ENCODE results near the gene FREM1. TPM values are rescaled to one million over a fixed set of nuclear protein-coding genes. Genes with fewer than 3 reads are reported as not detected.
A peak's percentile ranks its signal among the peaks of the same experiment; 100 is the strongest.

FREM1 gene
- total and polyA plus RNA-seq, 2 of the 13 experiments (the other 11 are each of a cell fraction or from before 2014, with no cell fraction given): 64.3 to 202 TPM

DNA sequence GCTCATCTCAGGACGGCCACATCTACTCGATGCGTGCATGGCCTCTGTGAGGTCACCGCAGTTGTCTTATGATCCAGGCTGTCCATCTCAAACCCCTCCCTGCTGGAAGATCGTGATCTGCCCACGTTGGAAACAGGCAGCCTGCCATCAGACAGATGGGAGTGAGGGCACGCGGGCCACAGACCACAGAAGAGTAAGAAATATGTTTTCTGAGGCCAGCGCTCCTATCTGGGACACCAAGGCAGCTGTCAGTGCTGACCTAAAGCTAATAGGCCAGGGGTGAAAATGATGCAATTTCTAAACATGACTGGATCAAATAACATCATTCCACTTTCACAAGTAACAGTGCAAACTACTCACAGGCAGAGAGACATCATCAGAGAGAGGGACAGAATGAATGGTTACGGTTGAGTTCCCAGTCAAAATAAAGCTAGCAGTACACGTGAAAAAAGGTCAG, 130.6 kb downstream of the FREM1 start (continued):
- TF ChIP-seq, protein P1, sequence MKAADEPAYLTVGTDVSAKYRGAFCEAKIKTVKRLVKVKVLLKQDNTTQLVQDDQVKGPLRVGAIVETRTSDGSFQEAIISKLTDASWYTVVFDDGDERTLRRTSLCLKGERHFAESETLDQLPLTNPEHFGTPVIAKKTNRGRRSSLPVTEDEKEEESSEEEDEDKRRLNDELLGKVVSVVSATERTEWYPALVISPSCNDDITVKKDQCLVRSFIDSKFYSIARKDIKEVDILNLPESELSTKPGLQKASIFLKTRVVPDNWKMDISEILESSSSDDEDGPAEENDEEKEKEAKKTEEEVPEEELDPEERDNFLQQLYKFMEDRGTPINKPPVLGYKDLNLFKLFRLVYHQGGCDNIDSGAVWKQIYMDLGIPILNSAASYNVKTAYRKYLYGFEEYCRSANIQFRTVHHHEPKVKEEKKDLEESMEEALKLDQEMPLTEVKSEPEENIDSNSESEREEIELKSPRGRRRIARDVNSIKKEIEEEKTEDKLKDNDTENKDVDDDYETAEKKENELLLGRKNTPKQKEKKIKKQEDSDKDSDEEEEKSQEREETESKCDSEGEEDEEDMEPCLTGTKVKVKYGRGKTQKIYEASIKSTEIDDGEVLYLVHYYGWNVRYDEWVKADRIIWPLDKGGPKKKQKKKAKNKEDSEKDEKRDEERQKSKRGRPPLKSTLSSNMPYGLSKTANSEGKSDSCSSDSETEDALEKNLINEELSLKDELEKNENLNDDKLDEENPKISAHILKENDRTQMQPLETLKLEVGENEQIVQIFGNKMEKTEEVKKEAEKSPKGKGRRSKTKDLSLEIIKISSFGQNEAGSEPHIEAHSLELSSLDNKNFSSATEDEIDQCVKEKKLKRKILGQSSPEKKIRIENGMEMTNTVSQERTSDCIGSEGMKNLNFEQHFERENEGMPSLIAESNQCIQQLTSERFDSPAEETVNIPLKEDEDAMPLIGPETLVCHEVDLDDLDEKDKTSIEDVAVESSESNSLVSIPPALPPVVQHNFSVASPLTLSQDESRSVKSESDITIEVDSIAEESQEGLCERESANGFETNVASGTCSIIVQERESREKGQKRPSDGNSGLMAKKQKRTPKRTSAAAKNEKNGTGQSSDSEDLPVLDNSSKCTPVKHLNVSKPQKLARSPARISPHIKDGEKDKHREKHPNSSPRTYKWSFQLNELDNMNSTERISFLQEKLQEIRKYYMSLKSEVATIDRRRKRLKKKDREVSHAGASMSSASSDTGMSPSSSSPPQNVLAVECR (CRISPR knock-in tag; IDR thresholded peaks at IDR 0.05; ENCODE audit: borderline replicate concordance): no peak
- TF ChIP-seq ZNF766 (CRISPR knock-in tag; IDR thresholded peaks at IDR 0.05; ENCODE audit: borderline replicate concordance) (no peak), HHEX (CRISPR knock-in tag; IDR thresholded peaks at IDR 0.05) (no peak), ZNF749 (CRISPR knock-in tag; IDR thresholded peaks at IDR 0.05; ENCODE audit: borderline replicate concordance) (no peak), MTF1 (CRISPR knock-in tag; IDR thresholded peaks at IDR 0.05) (no peak), GFI1 (CRISPR knock-in tag; IDR thresholded peaks at IDR 0.05; ENCODE audit: borderline replicate concordance) (no peak), REXO4 (CRISPR knock-in tag; IDR thresholded peaks at IDR 0.05; ENCODE audit: borderline replicate concordance) (no peak), POLR2A (IDR thresholded peaks at IDR 0.05; ENCODE audit: insufficient read depth in 1 of 2, low read depth in 2 of 2, low read length in 2 of 2) (peak in 1 of 2 experiments; percentile 16; a peak in 1 of 4 replicates)

DNA sequence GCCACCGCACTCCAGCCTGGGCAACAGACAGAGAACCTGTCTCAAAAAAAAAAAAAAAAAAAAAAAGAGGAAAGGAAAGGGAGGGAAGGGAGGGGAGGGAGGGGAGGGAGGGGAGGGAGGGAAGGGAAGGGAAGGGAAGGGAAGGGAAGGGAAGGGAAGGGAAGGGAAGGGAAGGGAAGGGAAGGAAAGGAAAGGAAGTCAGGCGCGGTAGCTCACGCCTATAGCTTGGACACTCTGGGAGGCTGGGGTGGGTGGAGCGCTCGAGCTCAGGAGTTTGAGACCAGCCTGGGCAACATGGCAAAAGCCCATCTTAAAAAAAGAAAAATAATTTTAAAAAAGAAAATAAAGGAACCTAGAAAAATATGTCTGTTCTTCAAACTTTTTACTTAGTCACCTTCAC, 131.7 kb downstream of the FREM1 start:
- TF ChIP-seq HNRNPK (IDR thresholded peaks at IDR 0.05; ENCODE audit: low read depth, low read length, poor library complexity, severe bottlenecking): peak; percentile 94
- peak; percentile 96 for TF ChIP-seq PCBP1 (IDR thresholded peaks at IDR 0.05; ENCODE audit: borderline replicate concordance, low read depth, low read length)
- TF ChIP-seq, protein P2, sequence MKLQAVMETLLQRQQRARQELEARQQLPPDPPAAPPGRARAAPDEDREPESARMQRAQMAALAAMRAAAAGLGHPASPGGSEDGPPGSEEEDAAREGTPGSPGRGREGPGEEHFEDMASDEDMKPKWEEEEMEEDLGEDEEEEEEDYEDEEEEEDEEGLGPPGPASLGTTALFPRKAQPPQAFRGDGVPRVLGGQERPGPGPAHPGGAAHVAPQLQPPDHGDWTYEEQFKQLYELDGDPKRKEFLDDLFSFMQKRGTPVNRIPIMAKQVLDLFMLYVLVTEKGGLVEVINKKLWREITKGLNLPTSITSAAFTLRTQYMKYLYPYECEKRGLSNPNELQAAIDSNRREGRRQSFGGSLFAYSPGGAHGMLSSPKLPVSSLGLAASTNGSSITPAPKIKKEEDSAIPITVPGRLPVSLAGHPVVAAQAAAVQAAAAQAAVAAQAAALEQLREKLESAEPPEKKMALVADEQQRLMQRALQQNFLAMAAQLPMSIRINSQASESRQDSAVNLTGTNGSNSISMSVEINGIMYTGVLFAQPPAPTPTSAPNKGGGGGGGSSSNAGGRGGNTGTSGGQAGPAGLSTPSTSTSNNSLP (IDR thresholded peaks at IDR 0.05; ENCODE audit: low read depth, low read length): no peak
- FAIRE-seq (no peak), ATAC-seq (no peak), DNase-seq (ENCODE audit: low spot score) (no peak)
- intact Hi-C loops (cut with micrococcal nuclease; ENCODE audit: unreplicated experiment) (no loop called here), in situ Hi-C loops (cut with HindIII; ENCODE audit: extremely low pct_ligation_motif_present, low pct_unique_long_range_greater_than_20kb) (loop anchor here (10.0 kb wide), 1 partner anchor 164 kb away; no protein-coding TSS in a partner anchor)
- Histone ChIP-seq H3K9me3 (ENCODE audit: low read length) (no peaks in the 10 kb centered on the region), H2AFZ (ENCODE audit: low read length) (no peak overlapping the region), H3K36me3 (replicated peaks in 1 of 2; ENCODE audit: control insufficient read depth in 1 of 2, insufficient read depth in 2 of 2, low read length in 2 of 2) (peaks cover 5 to 42% of the 10 kb centered on the region in 2 experiments), H3K27ac (ENCODE audit: extremely low read length, insufficient read depth, low read length) (no peak overlapping the region), H3K4me3 (replicated peaks in 1 of 3; ENCODE audit: insufficient read depth in 1 of 3, low read depth in 2 of 3, low read length in 3 of 3) (no peak overlapping the region), H3K27me3 (ENCODE audit: control insufficient read depth in 1 of 2, insufficient read depth in 2 of 2, low read length in 2 of 2) (no peaks in the 10 kb centered on the region), H3K4me2 (ENCODE audit: low read depth, low read length) (no peak overlapping the region), H4K20me1 (ENCODE audit: insufficient read depth, low read length) (peaks cover 8% of the 10 kb centered on the region; the same call in 1 of the 2 replicates), H3K9ac (ENCODE audit: insufficient read depth, low read depth, low read length) (no peak overlapping the region), H3K79me2 (ENCODE audit: insufficient read depth, low read length) (no peaks in the 10 kb centered on the region), H3K4me1 (ENCODE audit: insufficient read depth, low read length) (peaks cover 14% of the 10 kb centered on the region)
- ChIA-PET CTCF (ENCODE audit: low intra/inter-chr PET ratio, low total read pairs) (no interaction called here), POLR2A (no interaction called here)
- 95% methylated on average over 6 of the region's 6 CpGs for WGBS (ENCODE audit: low lambda C conversion rate)
- no TSS peak for BruUV-seq (replicated peaks)
